Peyer's patch (tissue), 4 donors: Measurements from ENCODE around the gene ROBO1.

Source experiments
- POLR2A ChIP-seq, 2 donors: fragments of 450-650 bp; IDR thresholded peaks; one replicate each; pipeline ENCODE4 v1.5.1; 2017; ENCODE audit warnings: antibody characterized with exemption in 2 of 2, mild to moderate bottlenecking in 2 of 2, moderate library complexity in 2 of 2
- TF ChIP-seq, protein P1 (sequence below), 6 experiments: fragments of 450-650 bp in 4 of 6; fragments of 200-600 bp in 2 of 6; sonication (generic) in 1 of 6; IDR thresholded peaks; one replicate each; pipeline ENCODE4 v1.5.1; 2017 to 2019; ENCODE audit warnings: antibody characterized with exemption in 6 of 6, mild to moderate bottlenecking in 3 of 6, moderate library complexity in 1 of 6

DNA sequence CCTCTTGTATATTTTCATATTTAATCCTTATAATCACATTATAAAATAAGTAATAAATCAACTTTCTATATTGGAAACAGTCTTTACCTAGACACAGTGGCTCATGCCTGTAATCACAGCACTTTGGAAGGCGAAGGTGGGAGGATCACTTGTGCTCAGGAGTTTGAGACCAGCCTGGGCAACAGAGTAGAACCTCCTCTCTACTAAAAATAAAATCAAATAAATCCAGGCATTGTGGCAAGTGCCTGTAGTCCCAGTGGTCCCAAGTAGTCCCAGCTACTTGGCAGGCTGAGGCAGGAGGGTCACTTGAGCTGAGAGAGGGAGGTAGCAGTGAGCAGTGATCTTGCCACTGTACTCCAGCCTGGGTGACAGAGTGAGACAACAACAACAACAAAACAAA is 975.1 kb downstream of the ROBO1 start:
- TF ChIP-seq, protein P1, sequence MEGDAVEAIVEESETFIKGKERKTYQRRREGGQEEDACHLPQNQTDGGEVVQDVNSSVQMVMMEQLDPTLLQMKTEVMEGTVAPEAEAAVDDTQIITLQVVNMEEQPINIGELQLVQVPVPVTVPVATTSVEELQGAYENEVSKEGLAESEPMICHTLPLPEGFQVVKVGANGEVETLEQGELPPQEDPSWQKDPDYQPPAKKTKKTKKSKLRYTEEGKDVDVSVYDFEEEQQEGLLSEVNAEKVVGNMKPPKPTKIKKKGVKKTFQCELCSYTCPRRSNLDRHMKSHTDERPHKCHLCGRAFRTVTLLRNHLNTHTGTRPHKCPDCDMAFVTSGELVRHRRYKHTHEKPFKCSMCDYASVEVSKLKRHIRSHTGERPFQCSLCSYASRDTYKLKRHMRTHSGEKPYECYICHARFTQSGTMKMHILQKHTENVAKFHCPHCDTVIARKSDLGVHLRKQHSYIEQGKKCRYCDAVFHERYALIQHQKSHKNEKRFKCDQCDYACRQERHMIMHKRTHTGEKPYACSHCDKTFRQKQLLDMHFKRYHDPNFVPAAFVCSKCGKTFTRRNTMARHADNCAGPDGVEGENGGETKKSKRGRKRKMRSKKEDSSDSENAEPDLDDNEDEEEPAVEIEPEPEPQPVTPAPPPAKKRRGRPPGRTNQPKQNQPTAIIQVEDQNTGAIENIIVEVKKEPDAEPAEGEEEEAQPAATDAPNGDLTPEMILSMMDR (IDR thresholded peaks at IDR 0.05) = no peak
- TF ChIP-seq POLR2A (IDR thresholded peaks at IDR 0.05) = no peak
